Right atrium auricular region (tissue), 2 donors: ENCODE measurements around the gene TMEM132C. TPM values are rescaled to one million over a fixed set of nuclear protein-coding genes. Genes with fewer than 3 reads are reported as not detected.

ENCODE experiments used
- DNase-seq: peaks from one replicate; pipeline ENCODE4 v3.0.0-alpha.2; 2019; ENCODE audit warnings: low spot score
- H3K27ac ChIP-seq, 2 donors: fragments of 200-600 bp; sonication (generic); 1 replicate in 1 of 2; 2 replicates in 1 of 2; pipeline ENCODE4 v1.5.1; 2016 to 2019
- H3K27me3 ChIP-seq, 2 donors: fragments of 200-600 bp; sonication (generic); one replicate each; pipeline versions ENCODE4 v1.5.1 to v1.6.0; 2017 to 2019
- H3K36me3 ChIP-seq: fragments of 200-600 bp; sonication (generic); one replicate; pipeline ENCODE4 v1.5.1; 2016
- H3K4me1 ChIP-seq, 2 donors: fragments of 200-600 bp; sonication (generic); one replicate each; pipeline versions ENCODE4 v1.5.1 to v1.6.0; 2017 to 2019
- H3K4me3 ChIP-seq, 2 donors: fragments of 200-600 bp; sonication (generic); 1 replicate in 1 of 2; 2 replicates in 1 of 2; pipeline ENCODE4 v1.5.1; 2017 to 2019; ENCODE audit warnings: mild to moderate bottlenecking in 1 of 2, moderate library complexity in 1 of 2
- H3K9me3 ChIP-seq, 2 donors: fragments of 200-600 bp; sonication (generic); one replicate each; pipeline ENCODE4 v1.5.1; 2019
- CTCF ChIP-seq, 2 donors: fragments of 200-600 bp; sonication (generic); IDR thresholded peaks; one replicate each; pipeline ENCODE4 v1.5.1; 2019; ENCODE audit warnings: antibody characterized with exemption in 2 of 2
- total RNA-seq, 2 donors: library from RNA; depleted of rRNA; stranded (reverse); fragments of >200 nt; gene quantifications; one replicate each; pipeline ENCODE4 v1.1.0, GENCODE V29; 2016

The TMEM132C gene
- total RNA-seq, 2 donors from 2014 or later: 5.3 to 10.5 TPM

DNA sequence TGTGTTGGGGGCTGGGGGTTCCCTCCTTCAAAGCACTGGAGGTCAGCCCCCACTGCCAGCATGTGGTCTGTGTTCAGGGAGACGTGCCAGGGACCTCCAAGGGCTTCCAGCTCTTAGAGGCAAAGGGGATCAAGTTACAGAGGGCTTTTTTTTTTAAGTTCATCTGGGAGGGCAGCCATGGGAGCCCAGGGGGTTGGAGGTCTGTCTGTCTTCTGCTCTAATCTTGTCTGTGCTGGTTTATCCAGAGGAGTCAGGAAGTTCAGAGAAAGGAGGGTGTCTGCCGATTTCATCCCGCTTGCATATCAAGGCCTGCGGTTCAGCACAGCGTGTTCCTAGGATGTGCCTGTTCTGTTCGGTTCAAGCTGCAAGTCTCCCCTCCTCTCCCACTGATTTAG is 72.2 kb downstream of the TMEM132C start:
- no peak for DNase-seq
- H3K27me3 ChIP-seq: no peaks in the 10 kb centered on the region

DNA sequence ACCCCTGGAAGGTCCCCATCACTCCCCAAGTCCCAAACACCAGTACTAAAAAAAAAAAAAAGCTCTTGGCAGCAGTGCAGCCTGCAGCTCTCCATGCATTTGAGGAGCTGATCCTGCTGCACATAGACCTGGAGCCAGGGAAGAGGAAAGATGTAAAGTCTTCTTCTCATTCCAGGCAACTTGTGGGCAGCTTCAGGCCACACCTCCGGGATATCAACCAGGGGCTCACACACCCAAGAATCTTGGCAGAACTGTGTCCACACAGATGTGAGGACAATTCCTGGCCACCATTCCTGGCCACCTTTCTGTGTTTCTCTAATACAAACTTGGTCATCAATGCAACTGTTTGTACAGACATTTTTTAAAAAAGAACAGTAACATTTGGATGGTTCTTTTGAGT is 72.7 kb downstream of the TMEM132C start:
- no peak for TF ChIP-seq CTCF (IDR thresholded peaks at IDR 0.05)
- no peaks in the 10 kb centered on the region for H3K27me3 ChIP-seq
- H3K27ac ChIP-seq: no peak overlapping the region
- H3K4me1 ChIP-seq: peaks cover 0 to 14% of the 10 kb centered on the region in 2 donors
- no peak for DNase-seq
- H3K4me3 ChIP-seq: no peak overlapping the region
- H3K36me3 ChIP-seq: no peaks in the 10 kb centered on the region
- H3K9me3 ChIP-seq: peaks cover 0 to under 1% of the 10 kb centered on the region in 2 donors

More for the DNA sequence above, 72.2 kb downstream of the TMEM132C start:
- Histone ChIP-seq H3K4me1 (peaks cover 0 to 14% of the 10 kb centered on the region in 2 donors), H3K27ac (no peak overlapping the region), H3K9me3 (peaks cover 0 to 3% of the 10 kb centered on the region in 2 donors), H3K36me3 (no peaks in the 10 kb centered on the region), H3K4me3 (no peak overlapping the region)
- no peak for TF ChIP-seq CTCF (IDR thresholded peaks at IDR 0.05)

DNA sequence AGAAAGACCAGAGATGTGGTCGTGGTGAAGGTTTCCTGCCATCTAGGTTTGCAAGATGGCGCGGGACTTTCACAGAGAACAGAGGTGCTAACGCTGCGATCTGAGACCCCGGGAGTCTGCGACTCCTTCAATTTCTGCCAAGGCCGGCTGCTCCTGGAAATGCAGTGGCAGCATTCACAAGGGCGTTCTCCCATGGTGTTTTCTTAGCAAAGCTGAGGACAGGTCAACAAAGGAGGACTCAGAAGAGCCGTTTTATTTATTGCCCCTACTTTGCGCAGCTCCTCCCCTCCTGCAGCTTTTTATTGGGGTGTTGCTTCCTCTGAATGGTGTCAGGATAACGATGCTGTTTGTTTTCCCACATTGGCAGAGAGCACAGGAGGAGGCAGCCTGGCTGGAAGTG is 86.3 kb downstream of the TMEM132C start:
- Histone ChIP-seq H3K36me3 (no peaks in the 10 kb centered on the region), H3K27ac (no peak overlapping the region), H3K27me3 (no peaks in the 10 kb centered on the region), H3K9me3 (peaks cover 0 to 9% of the 10 kb centered on the region in 2 donors), H3K4me3 (no peak overlapping the region), H3K4me1 (no peaks in the 10 kb centered on the region)
- no peak for TF ChIP-seq CTCF (IDR thresholded peaks at IDR 0.05)
- no peak for DNase-seq

- no peaks in the 10 kb centered on the region for H3K27me3 ChIP-seq
- peaks cover 0 to 9% of the 10 kb centered on the region in 2 donors for H3K9me3 ChIP-seq
- no peak for DNase-seq
- no peaks in the 10 kb centered on the region for H3K36me3 ChIP-seq
- H3K4me3 ChIP-seq: no peak overlapping the region
- no peak for TF ChIP-seq CTCF (IDR thresholded peaks at IDR 0.05)
- no peak overlapping the region for H3K27ac ChIP-seq
- no peaks in the 10 kb centered on the region for H3K4me1 ChIP-seq
These were observed 89.6 kb downstream of the TMEM132C start for GRCh38 chr12:128356547-128356946.

DNA sequence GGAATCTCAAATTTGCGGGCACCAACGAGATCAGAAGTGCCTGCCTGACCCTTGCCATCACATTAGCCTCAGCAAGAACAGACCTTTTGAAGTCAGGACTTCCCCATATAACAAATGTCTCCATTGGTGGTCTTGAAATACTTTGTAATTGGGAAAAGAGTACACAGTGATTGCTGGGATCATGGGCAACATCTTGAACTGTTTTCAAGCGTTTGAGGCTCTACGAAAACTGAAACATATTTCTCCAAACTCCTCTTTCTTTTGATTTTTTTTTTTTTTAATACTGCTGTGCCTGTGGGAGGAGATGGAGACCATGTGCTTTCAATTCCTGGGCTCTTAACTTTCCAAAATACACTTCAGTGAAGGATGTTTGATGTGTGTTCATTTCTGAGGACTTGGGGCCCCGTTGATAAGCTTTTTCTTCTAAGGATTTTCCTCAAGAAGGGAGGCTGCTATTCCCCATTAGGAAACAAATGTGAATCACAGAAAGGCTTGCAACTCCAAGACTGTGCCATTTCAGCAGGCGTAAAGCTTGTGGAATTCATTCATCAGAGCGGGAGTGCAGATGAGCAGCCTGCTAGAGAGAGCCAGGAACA is 94.5 kb downstream of the TMEM132C start:
- no peak for TF ChIP-seq CTCF (IDR thresholded peaks at IDR 0.05)
- no peak overlapping the region for H3K4me3 ChIP-seq
- no peaks in the 10 kb centered on the region for H3K27me3 ChIP-seq
- no peak for DNase-seq
- H3K36me3 ChIP-seq: no peaks in the 10 kb centered on the region
- H3K27ac ChIP-seq: no peak overlapping the region
- H3K4me1 ChIP-seq: peaks cover 0 to 13% of the 10 kb centered on the region in 2 donors
- H3K9me3 ChIP-seq: no peaks in the 10 kb centered on the region

DNA sequence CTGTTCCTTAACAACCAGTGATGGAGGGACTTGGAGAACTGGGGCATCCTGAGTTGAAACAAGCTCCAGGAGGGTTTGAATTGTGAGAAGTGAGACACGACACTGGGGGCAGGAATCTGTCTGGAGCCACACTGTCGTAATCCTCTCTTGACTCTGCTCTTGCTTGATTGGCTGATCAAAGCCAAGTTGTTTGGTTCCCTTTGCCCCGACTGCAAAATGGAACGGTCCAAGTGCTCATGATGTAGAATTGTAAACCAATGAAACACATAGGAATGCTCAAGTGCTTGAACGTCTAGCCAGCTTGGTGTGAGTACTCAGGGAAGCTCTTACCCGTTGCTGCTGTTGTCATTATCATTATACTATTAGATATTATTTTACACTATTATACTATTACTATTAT is 98.1 kb downstream of the TMEM132C start:
- peak; percentile 50 for DNase-seq
- TF ChIP-seq CTCF (IDR thresholded peaks at IDR 0.05): no peak
- H3K27ac ChIP-seq: no peak overlapping the region
- peaks cover 0 to 13% of the 10 kb centered on the region in 2 donors for H3K4me1 ChIP-seq
- no peaks in the 10 kb centered on the region for H3K9me3 ChIP-seq
- H3K27me3 ChIP-seq: no peaks in the 10 kb centered on the region
- no peaks in the 10 kb centered on the region for H3K36me3 ChIP-seq
- no peak overlapping the region for H3K4me3 ChIP-seq
